Esophagus (tissue), 2 donors: ENCODE measurements around the gene ART5. TPM values are rescaled to one million over a fixed set of nuclear protein-coding genes. Genes with fewer than 3 reads are reported as not detected.

Experiments used
- H3K27ac ChIP-seq, 2 donors: one replicate each; pipeline ENCODE4 v1.5.1; 2013; ENCODE audit warnings: low read depth in 2 of 2, mild to moderate bottlenecking in 2 of 2, inconsistent platforms in 1 of 2, low read length in 1 of 2, moderate library complexity in 1 of 2
- H3K27me3 ChIP-seq, 2 donors: one replicate each; pipeline ENCODE4 v1.6.1; 2013; ENCODE audit warnings: low read length in 2 of 2, control low read depth in 1 of 2, mild to moderate bottlenecking in 1 of 2; ENCODE audit not compliant: insufficient read depth in 2 of 2, control insufficient read depth in 1 of 2
- H3K36me3 ChIP-seq, 2 donors: one replicate each; pipeline ENCODE4 v1.6.1; 2013; ENCODE audit warnings: low read length in 1 of 2; ENCODE audit not compliant: control insufficient read depth in 2 of 2, insufficient read depth in 2 of 2
- H3K4me1 ChIP-seq, 2 donors: one replicate each; pipeline ENCODE4 v1.6.1; 2013; ENCODE audit warnings: low read length in 1 of 2; ENCODE audit not compliant: control insufficient read depth in 2 of 2, insufficient read depth in 2 of 2
- H3K4me3 ChIP-seq, 2 donors: one replicate each; pipeline ENCODE4 v1.5.1; 2013; ENCODE audit warnings: low read length in 2 of 2, mild to moderate bottlenecking in 2 of 2, low read depth in 1 of 2, moderate library complexity in 1 of 2
- H3K9me3 ChIP-seq, 2 donors: one replicate each; pipeline ENCODE4 v1.6.1; 2013; ENCODE audit warnings: mild to moderate bottlenecking in 2 of 2, low read depth in 1 of 2, low read length in 1 of 2, moderate library complexity in 1 of 2; ENCODE audit not compliant: control insufficient read depth in 2 of 2, insufficient read depth in 1 of 2
- WGBS, 2 donors: extraction: QIAGEN DNeasy Blood & Tissue Kit; methylation state at CpG; one replicate each; pipeline ENCODE4 v1.1.7; 2013; 5-methylcytosine and 5-hydroxymethylcytosine counted together
- polyA plus RNA-seq, 2 donors: library from polyadenylated mRNA; stranded (reverse); fragments of 200-250 nt; gene quantifications; one replicate each; pipeline ENCODE4 v1.2.3, GENCODE V29; 2013
- donor health status: healthy with polysubstance abuse.
- donor health status: Bipolar disorder and iron deficiency.

Gene ART5, protein sequence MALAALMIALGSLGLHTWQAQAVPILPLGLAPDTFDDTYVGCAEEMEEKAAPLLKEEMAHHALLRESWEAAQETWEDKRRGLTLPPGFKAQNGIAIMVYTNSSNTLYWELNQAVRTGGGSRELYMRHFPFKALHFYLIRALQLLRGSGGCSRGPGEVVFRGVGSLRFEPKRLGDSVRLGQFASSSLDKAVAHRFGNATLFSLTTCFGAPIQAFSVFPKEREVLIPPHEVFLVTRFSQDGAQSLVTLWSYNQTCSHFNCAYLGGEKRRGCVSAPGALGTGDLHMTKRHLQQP
- polyA plus RNA-seq = not detected

DNA sequence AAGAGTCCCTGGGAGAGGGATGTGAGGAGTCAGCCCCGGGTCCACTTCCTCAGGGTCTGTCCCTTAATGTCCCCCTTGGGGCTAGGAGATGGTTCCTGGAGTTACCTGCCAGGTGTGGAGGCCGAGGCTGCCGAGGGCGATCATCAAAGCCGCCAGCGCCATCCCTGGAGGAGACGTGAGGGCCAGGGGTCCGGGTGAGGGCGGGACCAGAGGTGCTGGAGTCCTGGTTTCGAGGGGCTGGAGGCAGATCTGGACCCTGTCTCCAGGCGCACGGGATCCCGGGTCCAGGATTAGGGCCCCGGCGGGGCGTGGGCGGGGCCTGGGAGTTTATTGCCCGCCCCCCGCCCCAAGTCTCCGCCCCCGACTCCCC is at the start of gene ART5:
Gene ART5, minus strand, starts transcription at position 292 of the 370 bp plus-strand sequence. Its CDS starts 130 bp downstream, at position 162.
- no peaks in the 10 kb centered on the region for H3K36me3 ChIP-seq
- no peaks in the 10 kb centered on the region for H3K27me3 ChIP-seq
- peaks cover 2 to 9% of the 10 kb centered on the region in 2 donors for H3K4me1 ChIP-seq
- no peaks in the 10 kb centered on the region for H3K9me3 ChIP-seq
- no peak within 1 kb of the TSS for H3K27ac ChIP-seq
- 11 to 26% methylated on average over 20 to 21 of the region's 21 CpGs for WGBS, 2 donors
- peak within 1 kb of the TSS; percentile 35 to 36 for H3K4me3 ChIP-seq

DNA sequence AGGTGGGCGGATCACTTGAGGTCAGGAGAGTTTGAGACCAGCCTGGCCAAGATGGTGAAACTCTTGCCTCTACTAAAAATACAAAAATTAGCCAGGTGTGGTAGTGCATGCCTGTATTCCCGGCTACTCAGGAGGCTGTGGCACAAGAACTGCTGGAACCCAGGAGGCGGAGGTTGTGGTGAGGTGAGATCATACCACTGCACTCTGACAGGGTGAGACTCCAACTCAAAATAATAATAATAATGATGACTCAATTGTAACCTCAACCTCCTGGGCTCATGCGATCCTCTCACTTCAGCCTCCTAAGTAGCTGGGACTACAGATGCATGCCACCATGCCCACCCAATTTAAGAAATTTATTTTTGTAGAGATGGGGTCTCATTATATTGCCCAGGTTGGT is 45.0 kb upstream of the ART5 start:
- Histone ChIP-seq H3K4me3 (no peak overlapping the region), H3K4me1 (no peaks in the 10 kb centered on the region), H3K27me3 (no peaks in the 10 kb centered on the region), H3K27ac (no peak overlapping the region), H3K36me3 (peaks cover 11 to 22% of the 10 kb centered on the region in 2 donors), H3K9me3 (no peaks in the 10 kb centered on the region)
- WGBS, 2 donors = 70 to 99% methylated on average over 4 of the region's 4 CpGs

DNA sequence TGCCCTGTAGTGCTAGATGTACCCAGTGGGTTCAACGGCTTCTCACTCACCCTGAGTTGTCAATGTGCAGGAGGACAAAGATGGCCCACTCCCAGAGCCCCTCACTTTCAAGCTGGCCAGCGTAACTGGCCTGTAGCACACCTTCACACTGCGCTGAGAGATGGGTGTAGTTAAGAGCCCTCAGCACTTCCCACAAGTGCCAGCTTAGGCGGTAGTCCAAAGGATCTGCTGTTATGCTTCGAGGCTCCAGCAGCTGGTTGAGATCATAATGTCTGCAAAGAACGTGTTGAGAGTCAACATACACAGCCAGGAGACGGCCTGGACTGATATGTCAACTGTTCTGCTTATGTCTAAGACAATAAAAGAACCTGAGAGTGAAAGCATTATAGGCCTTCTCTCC is 44.1 kb upstream of the ART5 start:
- 76% methylated on average over 7 of the region's 7 CpGs for WGBS, 2 donors
- H3K4me1 ChIP-seq = no peaks in the 10 kb centered on the region
- no peak overlapping the region for H3K27ac ChIP-seq
- H3K4me3 ChIP-seq = no peak overlapping the region
- peaks cover 11 to 22% of the 10 kb centered on the region in 2 donors for H3K36me3 ChIP-seq
- no peaks in the 10 kb centered on the region for H3K9me3 ChIP-seq
- H3K27me3 ChIP-seq = no peaks in the 10 kb centered on the region

DNA sequence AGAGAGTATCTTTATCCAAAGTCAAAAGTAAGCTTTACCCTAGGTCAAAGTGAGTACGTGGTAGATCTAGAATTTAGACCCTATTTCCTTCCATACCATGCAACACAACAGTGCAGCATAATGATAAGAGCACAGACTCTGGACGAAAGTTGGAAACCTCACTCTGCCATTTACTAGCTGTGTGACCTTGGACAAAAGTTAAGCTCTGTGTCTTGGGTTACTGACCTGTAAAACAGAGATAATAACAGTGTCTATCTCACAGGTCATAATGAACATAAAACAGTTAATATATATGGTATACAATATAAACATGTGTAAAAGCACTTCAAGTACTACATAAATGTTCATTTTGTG is 43.0 kb upstream of the ART5 start:
- peaks cover 11 to 27% of the 10 kb centered on the region in 2 donors for H3K36me3 ChIP-seq
- H3K27ac ChIP-seq = no peak overlapping the region
- no peaks in the 10 kb centered on the region for H3K4me1 ChIP-seq
- H3K4me3 ChIP-seq = no peak overlapping the region
- no peaks in the 10 kb centered on the region for H3K9me3 ChIP-seq
- 54 to 58% methylated on average over 2 of the region's 2 CpGs for WGBS, 2 donors
- no peaks in the 10 kb centered on the region for H3K27me3 ChIP-seq

DNA sequence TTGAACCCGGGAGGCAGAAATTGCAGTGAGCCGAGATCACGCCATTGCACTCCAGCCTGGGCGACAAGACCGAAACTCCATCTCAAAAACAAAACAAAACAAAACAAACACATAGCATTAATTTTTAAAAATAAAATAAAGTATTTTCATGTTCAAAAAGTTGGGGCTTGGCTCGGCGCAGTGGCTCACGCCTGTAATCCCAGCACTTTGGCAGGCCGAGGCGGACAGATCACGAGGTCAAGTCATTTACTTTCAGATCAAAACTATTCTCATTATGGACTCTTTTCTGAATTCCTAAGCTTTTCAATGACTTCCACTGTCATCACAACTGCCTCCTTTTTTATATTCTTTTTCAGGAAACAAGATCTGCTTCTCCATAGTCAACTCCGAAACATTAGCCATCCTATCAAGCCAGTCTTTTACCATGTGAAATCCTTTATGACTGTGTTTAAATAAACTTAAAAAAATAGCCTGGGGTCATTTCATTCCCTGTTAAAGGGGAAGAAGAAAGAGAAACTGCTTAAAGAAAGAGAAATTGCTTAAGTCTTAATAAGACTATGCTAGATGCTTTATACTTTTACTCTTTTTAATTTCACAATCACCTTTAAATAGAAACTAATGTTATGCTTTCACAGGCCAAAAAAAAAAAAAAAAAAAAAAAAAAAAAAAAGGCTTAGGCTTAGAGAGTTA is 42.5 kb upstream of the ART5 start:
- no peak overlapping the region for H3K4me3 ChIP-seq
- no peaks in the 10 kb centered on the region for H3K27me3 ChIP-seq
- H3K9me3 ChIP-seq = no peaks in the 10 kb centered on the region
- H3K4me1 ChIP-seq = no peaks in the 10 kb centered on the region
- peaks cover 15 to 30% of the 10 kb centered on the region in 2 donors for H3K36me3 ChIP-seq
- 85 to 95% methylated on average over 12 of the region's 12 CpGs for WGBS, 2 donors
- no peak overlapping the region for H3K27ac ChIP-seq

DNA sequence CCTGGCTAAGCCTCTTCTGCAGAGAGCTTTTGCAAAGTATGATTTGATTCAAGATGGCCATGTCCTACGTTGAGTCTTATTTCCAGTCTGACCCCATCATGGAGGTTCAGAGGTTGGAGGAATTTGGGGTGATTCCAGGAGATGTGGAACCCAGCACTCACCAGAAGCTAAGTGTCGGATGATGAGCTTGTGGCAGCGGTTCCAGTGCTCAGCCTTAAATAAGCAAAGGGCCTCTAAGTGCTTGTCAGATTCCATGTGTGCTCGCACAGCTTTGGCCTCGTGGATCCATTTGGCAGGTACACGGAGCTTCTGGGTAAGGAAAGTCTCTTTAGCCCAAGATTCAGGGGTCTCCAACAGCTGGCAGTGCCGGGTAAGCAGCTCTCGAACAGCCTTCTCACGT is 41.2 kb upstream of the ART5 start:
- WGBS, 2 donors = 94 to 95% methylated on average over 9 of the region's 9 CpGs

DNA sequence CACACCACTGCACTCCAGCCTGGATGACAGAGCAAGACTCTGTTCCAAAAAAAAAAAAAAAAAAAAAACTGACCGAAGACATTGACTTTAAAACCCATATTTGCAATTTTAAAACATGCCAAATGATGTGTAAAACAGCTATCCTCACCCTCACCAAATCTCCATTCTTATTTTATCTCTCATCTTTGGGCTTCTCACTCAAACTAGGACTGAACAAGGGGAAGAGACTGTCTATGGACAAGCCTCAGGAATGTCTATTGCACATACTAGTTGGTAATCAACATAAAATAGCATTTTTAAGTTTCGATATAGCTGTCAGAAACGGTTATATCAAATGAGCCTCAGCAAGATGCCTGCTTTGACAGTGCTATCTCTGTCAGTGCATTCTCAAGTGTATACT is 37.3 kb upstream of the ART5 start:
- Histone ChIP-seq H3K27me3 (no peaks in the 10 kb centered on the region), H3K9me3 (no peaks in the 10 kb centered on the region), H3K4me3 (no peak overlapping the region), H3K4me1 (no peaks in the 10 kb centered on the region), H3K27ac (no peak overlapping the region), H3K36me3 (peaks cover 24 to 39% of the 10 kb centered on the region in 2 donors)
- 95 to 97% methylated on average over 3 of the region's 3 CpGs for WGBS, 2 donors

More for the DNA sequence above, 41.2 kb upstream of the ART5 start:
- Histone ChIP-seq H3K4me3 (no peak overlapping the region), H3K4me1 (no peaks in the 10 kb centered on the region), H3K36me3 (peaks cover 21 to 33% of the 10 kb centered on the region in 2 donors), H3K27me3 (no peaks in the 10 kb centered on the region), H3K27ac (no peak overlapping the region), H3K9me3 (no peaks in the 10 kb centered on the region)

DNA sequence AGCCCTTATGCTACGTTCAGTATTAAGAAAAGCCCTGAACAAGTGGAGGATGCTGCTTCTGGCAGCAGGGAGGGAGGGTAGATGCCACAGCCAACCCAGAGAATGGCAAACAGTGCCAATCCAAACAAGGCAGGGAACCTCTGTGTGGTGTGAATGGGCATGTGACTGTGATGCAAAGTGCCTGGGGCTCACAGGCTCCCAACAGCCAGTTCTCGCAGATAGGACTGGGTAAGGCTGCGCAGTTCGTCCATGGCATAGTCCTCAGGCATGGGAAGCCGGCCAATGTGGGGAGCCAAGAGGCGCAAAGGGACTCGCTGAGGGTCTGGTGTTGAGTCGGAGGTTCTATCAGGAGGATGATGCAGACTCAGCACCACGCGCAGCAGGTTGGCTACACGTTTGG is 34.2 kb upstream of the ART5 start:
- H3K4me3 ChIP-seq = no peak overlapping the region
- no peaks in the 10 kb centered on the region for H3K4me1 ChIP-seq
- H3K9me3 ChIP-seq = no peaks in the 10 kb centered on the region
- H3K27ac ChIP-seq = no peak overlapping the region
- 96 to 98% methylated on average over 11 of the region's 11 CpGs for WGBS, 2 donors
- peaks cover 17 to 42% of the 10 kb centered on the region in 2 donors for H3K36me3 ChIP-seq
- H3K27me3 ChIP-seq = no peaks in the 10 kb centered on the region

DNA sequence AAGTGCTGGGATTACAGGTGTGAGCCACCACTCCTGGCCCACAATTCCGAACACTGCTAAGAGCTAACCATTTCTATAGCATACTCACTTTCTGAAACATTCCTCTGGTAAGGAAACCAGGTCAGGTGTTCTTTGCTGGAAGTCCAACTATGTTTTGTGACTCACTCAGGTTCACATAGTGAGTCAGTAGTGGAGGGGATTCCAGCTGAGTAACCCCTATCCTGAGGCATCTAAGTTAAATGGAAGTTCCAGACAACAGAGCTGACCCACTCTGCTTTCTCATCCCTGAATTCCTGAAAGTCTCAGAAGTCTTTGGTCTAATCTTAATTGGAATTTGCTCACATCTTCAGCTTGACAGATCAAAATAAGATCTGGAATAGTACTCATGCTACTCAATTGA is 32.4 kb upstream of the ART5 start:
- H3K4me3 ChIP-seq = no peak overlapping the region
- H3K36me3 ChIP-seq = peaks cover 12 to 43% of the 10 kb centered on the region in 2 donors
- H3K27me3 ChIP-seq = no peaks in the 10 kb centered on the region
- no peak overlapping the region for H3K27ac ChIP-seq
- no peaks in the 10 kb centered on the region for H3K9me3 ChIP-seq
- WGBS, 2 donors = 86 to 100% methylated on average over 1 of the region's 1 CpG
- H3K4me1 ChIP-seq = no peaks in the 10 kb centered on the region
